A549 treated with dexamethasone at 1 μM for 4 hours (cell line): ENCODE measurements around the gene BUD23. TPM values are rescaled to one million over a fixed set of nuclear protein-coding genes. Genes with fewer than 3 reads are reported as not detected.

Experiments
- total RNA-seq: library from RNA; stranded (reverse); fragments of 200-300 nt; extraction: Qiagen RNA extraction; gene quantifications from 5 replicates; pipeline ENCODE4 v1.2.3, GENCODE V29; 2022

BUD23 gene, protein sequence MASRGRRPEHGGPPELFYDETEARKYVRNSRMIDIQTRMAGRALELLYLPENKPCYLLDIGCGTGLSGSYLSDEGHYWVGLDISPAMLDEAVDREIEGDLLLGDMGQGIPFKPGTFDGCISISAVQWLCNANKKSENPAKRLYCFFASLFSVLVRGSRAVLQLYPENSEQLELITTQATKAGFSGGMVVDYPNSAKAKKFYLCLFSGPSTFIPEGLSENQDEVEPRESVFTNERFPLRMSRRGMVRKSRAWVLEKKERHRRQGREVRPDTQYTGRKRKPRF
- total RNA-seq = 127 to 166 TPM (median 136 TPM) in 5 replicates

DNA sequence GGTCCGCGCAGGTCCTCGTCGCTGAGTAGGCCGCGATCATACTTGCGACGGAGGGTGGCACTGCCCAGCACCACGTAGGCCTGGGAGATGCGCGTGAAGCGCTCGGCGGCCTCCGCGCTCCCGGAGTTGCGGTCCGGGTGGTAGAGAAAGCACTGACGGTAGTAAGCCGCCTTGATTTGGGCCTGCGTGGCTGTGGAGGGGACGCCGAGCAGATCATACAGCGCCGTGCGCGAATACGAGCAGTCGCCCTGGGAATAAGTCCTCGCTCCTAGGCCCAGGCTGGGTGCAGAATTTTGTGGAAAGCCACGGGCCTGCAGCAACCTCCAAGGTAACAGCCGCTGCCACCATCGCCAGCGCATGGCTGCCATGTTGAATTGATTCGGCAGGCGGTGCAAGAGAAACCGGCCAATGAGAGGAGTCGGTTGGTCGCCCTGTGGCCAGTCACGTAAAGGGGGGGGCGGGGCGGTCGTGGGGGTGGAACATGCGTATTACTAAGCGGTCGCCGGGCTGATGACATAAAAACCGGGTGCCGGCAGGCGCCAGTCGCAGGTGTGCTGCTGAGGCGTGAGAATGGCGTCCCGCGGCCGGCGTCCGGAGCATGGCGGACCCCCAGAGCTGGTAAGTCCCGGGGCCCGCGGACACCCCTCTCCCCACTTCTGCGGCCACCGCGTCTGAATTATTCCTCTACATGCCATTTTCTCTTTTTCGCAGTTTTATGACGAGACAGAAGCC lies at the start of gene BUD23, which contains the start of gene DNAJC30:
TSS of gene BUD23 (plus strand) at position 542 of the 732 bp plus-strand sequence. CDS start at position 571, 29 bp downstream.
TSS of gene DNAJC30 (minus strand) at position 398 of the 732 bp plus-strand sequence. CDS start at position 368, 30 bp downstream.

DNA sequence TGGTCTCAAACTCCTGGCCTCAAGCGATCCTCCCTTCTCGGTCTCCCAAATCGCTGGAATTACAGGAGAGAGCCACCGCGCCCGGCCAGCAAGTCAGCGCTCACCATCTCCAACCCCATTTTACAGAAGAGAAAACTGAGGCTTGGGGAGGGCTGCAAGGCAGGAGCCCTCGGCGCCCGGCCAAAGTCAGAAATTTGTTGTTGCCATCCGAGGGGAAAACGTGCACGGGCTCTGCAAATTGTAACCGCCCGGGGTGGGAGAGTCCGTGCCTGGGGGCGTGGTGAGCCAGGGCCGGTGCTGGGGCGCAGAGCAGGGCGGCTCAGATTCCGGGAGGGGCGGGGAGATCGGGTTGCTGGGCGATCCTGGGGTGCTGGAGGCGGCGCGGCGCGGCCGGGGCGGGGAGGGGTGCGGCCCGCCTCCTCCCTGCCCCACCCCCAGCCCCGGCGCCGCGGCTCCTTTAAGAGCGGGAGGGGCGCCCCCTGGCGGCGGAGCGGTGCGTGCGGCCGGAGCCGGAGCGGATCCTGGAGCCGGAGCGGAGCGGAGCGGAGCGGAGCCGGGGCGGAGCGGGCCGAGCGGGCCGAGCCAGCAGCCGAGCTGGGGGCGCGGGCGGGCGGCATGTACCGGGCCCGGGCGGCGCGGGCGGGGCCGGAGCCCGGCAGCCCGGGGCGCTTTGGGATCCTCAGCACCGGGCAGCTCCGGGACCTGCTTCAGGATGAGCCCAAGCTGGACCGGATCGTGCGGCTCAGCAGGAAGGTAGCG lies 15.9 kb upstream of the BUD23 start, which contains the start of gene VPS37D:
TSS of gene VPS37D (plus strand) at position 488 of the 759 bp plus-strand sequence. CDS start at position 616, 128 bp downstream.

DNA sequence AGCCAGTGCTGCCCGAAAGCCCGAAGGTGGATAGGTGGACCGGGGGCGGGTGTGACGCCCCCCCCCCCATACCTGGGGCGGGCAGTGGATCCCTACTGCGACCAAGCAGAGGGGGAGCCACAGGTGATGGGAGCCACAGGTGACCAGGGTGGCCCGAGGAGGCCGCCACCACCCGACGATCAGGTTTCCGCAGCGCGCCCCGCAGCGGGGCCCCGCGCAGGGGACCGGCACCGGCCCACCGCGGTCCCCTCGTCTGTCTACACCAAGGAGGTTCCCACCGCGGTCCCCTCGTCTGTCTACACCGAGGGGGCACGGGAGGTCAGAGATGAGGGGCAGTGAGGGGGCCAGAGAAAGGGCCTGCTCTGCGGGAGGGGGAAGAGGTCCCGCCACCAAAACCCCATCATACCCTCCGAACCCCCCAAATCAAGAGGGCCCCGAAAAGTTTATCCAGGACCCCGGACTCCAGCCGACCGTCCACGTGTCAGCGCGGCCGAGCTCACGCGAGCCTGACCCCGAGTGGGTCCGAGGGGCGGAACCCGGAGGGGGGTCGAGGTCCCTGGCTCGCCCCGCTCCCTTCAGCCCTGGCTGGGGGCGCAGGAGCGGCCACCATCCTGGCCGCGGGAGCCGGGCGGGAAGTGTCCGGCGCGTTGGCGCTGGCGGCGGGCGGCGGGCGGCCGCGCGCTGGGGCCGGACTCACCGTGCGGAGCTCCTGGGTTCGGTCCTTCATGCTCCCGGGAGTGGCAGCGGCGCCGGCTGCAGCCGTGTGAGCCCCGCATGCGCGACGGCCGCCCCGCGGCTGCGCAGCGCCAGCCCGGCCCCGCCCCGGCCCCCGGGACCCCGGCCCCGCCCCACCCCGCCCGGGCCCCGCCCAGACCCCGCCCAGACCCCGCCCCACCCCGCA lies 35.8 kb downstream of the BUD23 start, which contains the start of gene STX1A:
TSS of gene STX1A (minus strand) at position 765 of the 901 bp plus-strand sequence. CDS start at position 727, 38 bp downstream.

DNA sequence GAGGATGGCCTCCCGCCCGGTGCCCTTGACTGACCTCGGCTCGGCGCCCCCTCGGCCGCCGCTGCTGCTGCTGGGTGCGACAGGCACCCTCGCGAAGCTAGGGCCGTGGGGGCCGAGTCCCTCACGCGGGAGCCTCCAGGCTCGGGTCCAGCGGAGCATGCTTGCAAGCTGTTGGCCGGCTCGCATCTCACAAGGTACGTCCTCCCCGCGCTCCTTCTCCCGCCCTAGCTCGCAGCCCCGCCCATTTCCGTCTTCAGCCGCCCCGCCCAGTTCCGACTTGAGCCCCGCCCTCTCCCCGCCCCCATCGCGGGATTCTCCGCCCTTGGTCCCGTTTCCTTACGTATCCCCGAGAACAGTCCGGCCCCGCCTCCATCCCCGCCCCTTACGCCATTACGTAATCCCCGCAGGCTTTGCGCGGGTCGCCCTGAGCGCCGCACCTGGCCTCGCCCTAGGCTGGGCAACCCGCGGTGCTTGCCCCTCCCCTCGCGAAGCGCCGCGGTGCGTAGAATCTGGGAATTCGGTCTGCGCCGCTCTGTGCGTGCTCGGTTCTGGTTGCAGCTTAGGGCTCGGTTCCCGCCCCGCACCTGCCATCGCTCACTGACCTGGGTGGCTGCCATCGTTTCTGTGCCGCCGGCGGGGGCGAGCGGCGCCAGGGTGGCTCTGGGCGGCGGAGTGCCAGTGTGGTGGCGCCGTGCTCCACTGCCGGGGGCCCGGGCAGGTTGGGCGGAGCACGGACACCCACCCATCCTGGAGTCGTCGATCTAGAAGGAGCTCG lies 55.4 kb downstream of the BUD23 start, which contains the start of gene ABHD11:
TSS of gene ABHD11 (minus strand) at position 191 of the 775 bp plus-strand sequence. CDS start at position 159, 32 bp downstream.

Other genes starting within 250 kb of the BUD23 start
- 0.94 to 2.1 TPM (median 1.8 TPM) in 5 replicates for gene FZD9, start 249.8 kb upstream of the BUD23 start, total RNA-seq
- 54.0 to 67.4 TPM (median 65.6 TPM) in 5 replicates for gene BAZ1B, start 161.3 kb upstream of the BUD23 start, total RNA-seq
- gene BCL7B, start 125.9 kb upstream of the BUD23 start, total RNA-seq = 64.3 to 76.9 TPM (median 69.0 TPM) in 5 replicates
- 46.1 to 52.6 TPM (median 50.4 TPM) in 5 replicates for gene TBL2, start 105.0 kb upstream of the BUD23 start, total RNA-seq
- 1.1 to 1.6 TPM (median 1.1 TPM) in 5 replicates for gene MLXIPL, start 59.1 kb upstream of the BUD23 start, total RNA-seq
- 3.1 to 5.0 TPM (median 4.5 TPM) in 5 replicates for gene VPS37D, start 15.8 kb upstream of the BUD23 start, total RNA-seq
- 8.1 to 10.6 TPM (median 10.1 TPM) in 5 replicates for gene DNAJC30, start 144 bp upstream of the BUD23 start, total RNA-seq
- gene STX1A, start 36.1 kb downstream of the BUD23 start, total RNA-seq = 50.9 to 77.3 TPM (median 74.1 TPM) in 5 replicates
- 17.2 to 24.8 TPM (median 22.6 TPM) in 5 replicates for gene ABHD11, start 55.2 kb downstream of the BUD23 start, total RNA-seq
- gene CLDN3, start 86.7 kb downstream of the BUD23 start, total RNA-seq = 1.3 to 3.6 TPM (median 3.0 TPM) in 5 replicates
- 4.3 to 6.0 TPM (median 4.8 TPM) in 5 replicates for gene CLDN4, start 147.4 kb downstream of the BUD23 start, total RNA-seq
- 6.8 to 10.4 TPM (median 10.2 TPM) in 5 replicates for gene METTL27, start 158.9 kb downstream of the BUD23 start, total RNA-seq
- gene TMEM270, start 177.6 kb downstream of the BUD23 start, total RNA-seq = 0.11 to 0.25 TPM (median 0.21 TPM) in 5 replicates